ENCODE results near the gene FUT3. TPM values are rescaled to one million over a fixed set of nuclear protein-coding genes. Genes with fewer than 3 reads are reported as not detected.

Gene FUT3
- total RNA-seq, 1 donor from 2014 or later = 0.84 TPM

- Mint-ChIP-seq H3K36me3 (ENCODE audit: low read depth, unreplicated experiment) (no peaks in the 10 kb centered on the region), H3K9me3 (ENCODE audit: unreplicated experiment) (peaks cover 2% of the 10 kb centered on the region), H3K4me3 (ENCODE audit: unreplicated experiment) (no peak within 1 kb of the TSS), H3K27me3 (ENCODE audit: low read depth, unreplicated experiment) (peaks cover 12% of the 10 kb centered on the region), H3K4me1 (ENCODE audit: low read depth, unreplicated experiment) (no peaks in the 10 kb centered on the region), H3K27ac (ENCODE audit: unreplicated experiment) (no peak within 1 kb of the TSS)
- DNase-seq (ENCODE audit: low read depth) (no peak), FAIRE-seq (no peak)
- Histone ChIP-seq H3K4me1 (ENCODE audit: insufficient read depth, low read length) (no peaks in the 10 kb centered on the region), H3K4me3 (ENCODE audit: insufficient read depth, low read depth, low read length) (no peak within 1 kb of the TSS), H3K9me3 (ENCODE audit: insufficient read depth, low read depth, low read length) (no peaks in the 10 kb centered on the region), H3K27me3 (ENCODE audit: insufficient read depth, low read length) (peaks cover 2% of the 10 kb centered on the region), H3K9ac (ENCODE audit: low read length) (no peak within 1 kb of the TSS), H3K36me3 (ENCODE audit: insufficient read depth, low read length) (no peaks in the 10 kb centered on the region), H2AFZ (ENCODE audit: low read depth, low read length) (no peak within 1 kb of the TSS), H3K27ac (ENCODE audit: low read depth, low read length) (no peak within 1 kb of the TSS), H4K20me1 (ENCODE audit: insufficient read depth, low read length) (no peaks in the 10 kb centered on the region), H3K4me2 (ENCODE audit: low read length) (no peak within 1 kb of the TSS), H3K79me2 (ENCODE audit: insufficient read depth, low read length) (no peaks in the 10 kb centered on the region)
- TF ChIP-seq EZH2 (IDR thresholded peaks at IDR 0.05; ENCODE audit: insufficient read depth, low read length) (no peak), CTCF (IDR thresholded peaks at IDR 0.05; ENCODE audit: insufficient read depth, low read depth, low read length) (no peak)
Measured at GRCh38 chr19:5839065-5840017, 11.9 kb downstream of the FUT3 start, which contains the start of gene FUT6. TSS of gene FUT6 (minus strand) at chr19:5839702. CDS start at chr19:5832567, 7,135 bp downstream.

- no peaks in the 10 kb centered on the region for H3K79me2 ChIP-seq (ENCODE audit: insufficient read depth, low read length)
- H3K27me3 Mint-ChIP-seq (ENCODE audit: low read depth, unreplicated experiment) = peaks cover 17% of the 10 kb centered on the region
- no peaks in the 10 kb centered on the region for H3K4me1 ChIP-seq (ENCODE audit: insufficient read depth, low read length)
- H3K4me1 Mint-ChIP-seq (ENCODE audit: low read depth, unreplicated experiment) = no peaks in the 10 kb centered on the region
- H3K36me3 ChIP-seq (ENCODE audit: insufficient read depth, low read length) = no peaks in the 10 kb centered on the region
- no peaks in the 10 kb centered on the region for H3K36me3 Mint-ChIP-seq (ENCODE audit: low read depth, unreplicated experiment)
- DNase-seq (ENCODE audit: low read depth) (no peak), FAIRE-seq (no peak)
- H3K9me3 Mint-ChIP-seq (ENCODE audit: unreplicated experiment) = peaks cover 2% of the 10 kb centered on the region
- H4K20me1 ChIP-seq (ENCODE audit: insufficient read depth, low read length) = no peaks in the 10 kb centered on the region
- no peak overlapping the region for H3K4me2 ChIP-seq (ENCODE audit: low read length)
- H3K27ac ChIP-seq (ENCODE audit: low read depth, low read length) = no peak overlapping the region
- TF ChIP-seq EZH2 (IDR thresholded peaks at IDR 0.05; ENCODE audit: insufficient read depth, low read length) (no peak), CTCF (IDR thresholded peaks at IDR 0.05; ENCODE audit: insufficient read depth, low read depth, low read length) (no peak)
- H3K9ac ChIP-seq (ENCODE audit: low read length) = no peak overlapping the region
- H2AFZ ChIP-seq (ENCODE audit: low read depth, low read length) = no peak overlapping the region
- peaks cover 2% of the 10 kb centered on the region for H3K27me3 ChIP-seq (ENCODE audit: insufficient read depth, low read length)
- no peaks in the 10 kb centered on the region for H3K9me3 ChIP-seq (ENCODE audit: insufficient read depth, low read depth, low read length)
- H3K4me3 Mint-ChIP-seq (ENCODE audit: unreplicated experiment) = no peak overlapping the region
- H3K4me3 ChIP-seq (ENCODE audit: insufficient read depth, low read depth, low read length) = no peak overlapping the region
- H3K27ac Mint-ChIP-seq (ENCODE audit: unreplicated experiment) = no peak overlapping the region
Measured at GRCh38 chr19:5838353-5839064, 12.7 kb downstream of the FUT3 start.
